Gastrocnemius medialis (tissue), 4 donors: Measurements from ENCODE around the gene RPAIN.

ENCODE experiments used
- POLR2A ChIP-seq, 2 donors: fragments of 450-650 bp; IDR thresholded peaks; one replicate each; pipeline ENCODE4 v1.6.1; 2017; ENCODE audit warnings: antibody characterized with exemption in 2 of 2, mild to moderate bottlenecking in 2 of 2, moderate library complexity in 2 of 2
- TF ChIP-seq, protein P1 (sequence below), 5 experiments: fragments of 450-650 bp in 3 of 5; fragments of 200-600 bp in 2 of 5; sonication (generic) in 2 of 5; IDR thresholded peaks in 4 of 5; conservative IDR thresholded peaks in 1 of 5; 1 replicate in 4 of 5; 2 replicates in 1 of 5; pipeline ENCODE4 v1.5.1; 2016 to 2019; ENCODE audit warnings: antibody characterized with exemption in 5 of 5, mild to moderate bottlenecking in 3 of 5, moderate library complexity in 3 of 5

GRCh38 chr17:5430413-5430999 is 10.5 kb downstream of the RPAIN start:
- TF ChIP-seq, protein P1, sequence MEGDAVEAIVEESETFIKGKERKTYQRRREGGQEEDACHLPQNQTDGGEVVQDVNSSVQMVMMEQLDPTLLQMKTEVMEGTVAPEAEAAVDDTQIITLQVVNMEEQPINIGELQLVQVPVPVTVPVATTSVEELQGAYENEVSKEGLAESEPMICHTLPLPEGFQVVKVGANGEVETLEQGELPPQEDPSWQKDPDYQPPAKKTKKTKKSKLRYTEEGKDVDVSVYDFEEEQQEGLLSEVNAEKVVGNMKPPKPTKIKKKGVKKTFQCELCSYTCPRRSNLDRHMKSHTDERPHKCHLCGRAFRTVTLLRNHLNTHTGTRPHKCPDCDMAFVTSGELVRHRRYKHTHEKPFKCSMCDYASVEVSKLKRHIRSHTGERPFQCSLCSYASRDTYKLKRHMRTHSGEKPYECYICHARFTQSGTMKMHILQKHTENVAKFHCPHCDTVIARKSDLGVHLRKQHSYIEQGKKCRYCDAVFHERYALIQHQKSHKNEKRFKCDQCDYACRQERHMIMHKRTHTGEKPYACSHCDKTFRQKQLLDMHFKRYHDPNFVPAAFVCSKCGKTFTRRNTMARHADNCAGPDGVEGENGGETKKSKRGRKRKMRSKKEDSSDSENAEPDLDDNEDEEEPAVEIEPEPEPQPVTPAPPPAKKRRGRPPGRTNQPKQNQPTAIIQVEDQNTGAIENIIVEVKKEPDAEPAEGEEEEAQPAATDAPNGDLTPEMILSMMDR (IDR thresholded peaks at IDR 0.05 in 4 of 5, conservative IDR thresholded peaks at IDR 0.05 in 1 of 5) = no peak
- no peak for TF ChIP-seq POLR2A (IDR thresholded peaks at IDR 0.05)
